HG03442 (cell line): ENCODE data around the gene RAI1.
"Not testable (repeated sequence)": the region's sequence is repeated elsewhere in the genome, so short reads cannot be mapped to it uniquely, and the experiment has no call there.

Experiments
- ATAC-seq: cut with Tn5 transposase; IDR thresholded peaks from one replicate; pipeline ENCODE4 v1.9.1; 2021; ENCODE audit warnings: mild to moderate bottlenecking, moderate library complexity; ENCODE audit not compliant: unreplicated experiment

RAI1 gene

DNA sequence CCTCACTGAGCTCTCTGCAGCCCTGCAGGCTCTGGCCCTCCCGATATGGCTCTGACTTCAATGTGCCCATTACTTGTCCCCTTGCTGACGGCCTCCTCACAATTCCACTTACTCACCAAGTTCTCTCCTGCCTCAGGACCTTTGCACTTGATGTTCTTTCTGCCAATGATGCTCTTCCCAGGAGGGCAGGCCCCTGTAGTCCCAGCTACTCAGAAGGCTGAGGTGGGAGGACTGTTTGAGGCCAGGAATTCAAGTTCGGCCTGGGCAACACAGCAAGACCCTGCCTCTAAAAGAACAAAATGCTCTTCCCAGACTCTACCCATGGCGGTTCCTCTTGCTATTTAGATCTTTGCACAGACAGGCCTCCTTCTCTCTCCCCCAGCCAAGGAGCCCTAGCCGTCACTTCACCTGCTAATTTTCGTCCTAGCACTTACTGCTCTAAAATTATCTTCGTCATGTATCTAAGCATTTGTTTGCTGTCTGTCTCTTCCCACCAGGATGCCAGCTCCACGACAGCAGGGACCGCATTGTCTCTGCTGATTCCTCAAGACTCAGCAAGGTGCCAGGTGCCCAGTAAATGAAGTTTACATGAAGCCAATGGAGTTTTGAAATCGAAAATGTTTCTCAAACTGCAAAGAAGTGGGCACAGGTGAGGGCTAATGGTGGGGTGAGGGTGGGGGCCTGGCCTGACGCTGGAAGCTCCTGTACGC, 626 bp upstream of the RAI1 start:
- ATAC-seq, result no peak

- ATAC-seq, result peak; percentile 29
These were observed 560 bp downstream of the RAI1 start for GRCh38 chr17:17681744-17682292.

- peak; percentile 31 for ATAC-seq
These were observed 1.1 kb downstream of the RAI1 start for GRCh38 chr17:17682293-17682736.

DNA sequence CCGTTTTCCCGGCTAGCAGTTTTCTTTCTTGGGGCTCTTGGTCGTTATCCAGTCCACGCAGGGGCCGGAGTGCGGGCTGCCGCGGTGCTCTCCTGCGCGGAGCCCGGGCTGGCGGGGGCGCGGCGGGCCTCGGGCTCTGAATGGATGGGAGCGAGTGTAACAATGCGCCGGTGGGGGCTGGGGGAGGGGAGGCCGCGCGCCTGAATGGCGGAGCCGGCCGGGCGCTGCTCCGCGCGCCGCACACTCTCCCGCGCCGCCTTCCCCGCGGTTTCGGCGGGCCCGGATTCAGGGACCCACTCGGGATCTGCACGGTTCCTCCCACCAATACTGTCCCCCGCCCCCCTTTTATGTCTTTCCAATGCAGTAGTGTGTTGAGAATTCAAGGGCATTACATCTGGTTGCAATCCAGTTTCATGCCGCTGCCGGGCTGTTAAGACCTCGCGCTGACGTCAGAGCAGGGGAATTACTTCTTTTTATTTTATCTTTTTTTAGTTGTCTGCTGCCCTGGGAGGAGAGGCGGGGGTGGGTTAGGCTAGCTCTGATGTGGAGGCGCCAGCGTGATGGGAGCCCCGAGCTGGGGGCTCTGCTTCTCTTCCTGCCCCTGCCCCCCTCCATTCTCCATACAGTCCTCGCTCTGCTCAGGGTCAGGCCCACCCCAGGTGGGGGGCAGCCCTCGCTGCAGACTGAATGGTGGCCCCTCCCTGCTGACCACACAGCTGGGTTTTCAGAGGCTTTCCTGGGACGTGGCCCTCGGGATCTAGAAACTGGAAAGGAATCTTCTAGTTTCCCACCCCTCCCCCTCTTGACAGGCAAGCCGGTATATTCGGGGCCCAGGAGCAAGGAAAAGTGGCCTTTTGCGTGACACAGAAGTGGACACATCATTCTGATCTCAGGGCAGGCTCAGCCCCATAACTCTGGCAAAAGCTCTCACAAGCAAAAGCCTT, 1.8 kb downstream of the RAI1 start:
- ATAC-seq, result peak; percentile 17

DNA sequence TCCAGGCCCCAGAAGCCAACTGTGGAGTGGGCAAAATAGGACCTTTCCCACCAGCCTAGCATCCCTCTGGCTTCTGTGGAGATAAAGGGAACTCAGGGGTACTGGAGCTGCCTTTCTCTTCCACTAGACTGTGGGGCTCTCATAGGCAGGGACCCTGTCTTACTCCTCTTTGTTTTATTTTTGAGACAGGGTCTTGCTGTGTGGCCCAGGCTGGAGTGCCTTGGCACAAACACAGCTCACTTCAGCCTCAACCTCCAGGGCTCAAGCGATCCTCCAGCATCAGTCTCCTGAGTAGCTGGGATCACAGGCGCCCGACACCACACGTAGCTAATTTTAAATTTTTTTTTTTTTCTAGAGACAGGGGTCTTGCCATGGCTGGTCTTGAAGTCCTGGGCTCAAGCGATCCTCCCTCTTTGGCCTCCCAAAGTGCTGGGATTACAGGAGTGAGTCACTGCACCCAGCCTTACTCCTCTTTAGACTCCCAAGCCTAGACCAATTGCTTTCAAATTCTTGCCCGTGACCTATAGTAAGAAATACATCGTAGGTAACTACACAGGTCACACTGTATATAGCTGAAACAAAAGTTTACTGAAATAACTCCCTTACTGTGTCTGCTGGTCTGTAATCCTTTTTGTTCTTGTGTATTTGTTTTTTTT, 2.6 kb downstream of the RAI1 start:
- no peak for ATAC-seq

GRCh38 chr17:17684906-17685774, 3.9 kb downstream of the RAI1 start:
- no peak for ATAC-seq

DNA sequence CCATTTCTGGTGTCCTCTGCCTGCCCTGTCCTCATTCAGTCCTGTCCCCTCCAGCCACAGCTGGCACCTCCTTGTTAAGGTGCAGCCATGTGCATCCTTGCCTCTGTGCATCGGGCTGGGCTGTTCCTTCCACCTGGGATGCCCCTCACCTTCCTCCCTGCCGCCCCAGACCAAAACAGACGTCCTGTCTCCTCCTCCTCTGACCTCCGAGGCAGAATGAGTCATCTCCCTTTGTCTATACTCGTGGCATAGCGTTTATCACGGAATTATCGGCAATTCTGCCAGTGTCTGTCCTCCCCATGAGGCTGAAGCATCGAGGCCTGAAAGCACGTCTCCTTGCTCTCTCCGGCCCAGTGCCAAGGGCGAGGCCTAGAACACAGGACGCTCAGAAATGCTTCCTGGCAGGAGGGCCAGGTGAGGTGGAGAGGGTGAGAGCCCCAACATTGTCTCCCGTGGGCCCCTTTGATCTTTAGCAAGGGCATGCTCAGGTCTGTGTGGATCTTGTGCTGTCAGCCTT, 4.6 kb downstream of the RAI1 start:
- no peak for ATAC-seq

DNA sequence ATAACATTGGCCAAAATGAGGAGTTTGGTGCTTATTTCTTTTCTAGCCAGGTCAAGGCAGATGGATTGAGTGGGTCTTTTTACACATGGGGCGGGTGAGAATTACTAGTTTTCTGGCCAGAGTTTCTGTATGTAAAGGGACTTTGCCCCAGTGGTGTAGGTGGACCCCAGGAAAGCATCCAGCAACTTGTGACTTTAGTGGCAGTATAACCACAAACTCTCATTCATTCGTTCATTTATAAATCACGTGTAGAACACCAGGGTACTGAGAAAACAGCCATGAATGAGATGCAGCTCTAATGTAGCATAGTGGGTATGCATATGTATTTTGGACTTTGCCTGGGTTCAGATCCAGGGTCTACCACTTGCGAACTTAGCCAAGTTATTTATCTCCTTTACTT, 8.1 kb downstream of the RAI1 start:
- no peak for ATAC-seq

GRCh38 chr17:17690233-17690632, 9.0 kb downstream of the RAI1 start:
- ATAC-seq, result not testable (repeated sequence)

DNA sequence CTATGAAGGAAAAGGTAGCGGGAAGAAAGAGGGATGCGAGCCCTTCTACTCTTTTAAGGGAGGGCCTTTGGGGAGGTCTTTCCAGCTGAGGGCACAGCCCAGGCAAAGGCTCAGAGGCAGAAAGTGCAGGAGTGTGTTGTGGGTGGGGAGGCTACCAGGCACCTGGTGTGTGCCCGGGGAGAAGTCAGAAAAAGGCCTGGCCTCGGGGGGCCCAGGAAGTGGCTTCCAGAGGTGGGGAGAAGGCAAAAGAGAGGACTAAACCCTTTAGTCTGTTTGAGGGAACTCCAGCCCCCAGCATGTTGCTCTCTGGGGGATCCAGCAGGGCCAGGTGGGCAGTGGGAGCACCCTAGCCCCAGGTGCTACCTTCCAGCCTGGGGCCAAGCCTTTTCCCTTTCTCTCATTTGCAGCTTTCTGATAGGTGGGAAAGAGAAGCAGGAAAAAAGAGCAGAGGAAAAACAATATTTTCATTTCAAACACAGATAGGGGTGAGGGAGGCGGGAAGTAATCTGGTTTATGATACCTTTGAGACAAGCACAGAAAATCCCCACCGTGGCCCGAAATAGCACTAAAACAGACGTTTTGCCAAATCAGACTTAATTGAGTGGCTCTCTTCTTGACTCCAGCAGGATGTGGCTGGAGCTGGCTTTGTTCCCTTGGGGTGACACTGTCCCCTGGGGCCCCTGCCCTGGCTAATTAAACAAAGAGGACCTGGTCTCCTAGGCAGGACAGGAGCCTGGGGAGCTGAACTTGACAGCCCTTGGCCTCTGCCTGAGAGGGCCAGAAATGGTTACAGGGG, 10.4 kb downstream of the RAI1 start:
- no peak for ATAC-seq

DNA sequence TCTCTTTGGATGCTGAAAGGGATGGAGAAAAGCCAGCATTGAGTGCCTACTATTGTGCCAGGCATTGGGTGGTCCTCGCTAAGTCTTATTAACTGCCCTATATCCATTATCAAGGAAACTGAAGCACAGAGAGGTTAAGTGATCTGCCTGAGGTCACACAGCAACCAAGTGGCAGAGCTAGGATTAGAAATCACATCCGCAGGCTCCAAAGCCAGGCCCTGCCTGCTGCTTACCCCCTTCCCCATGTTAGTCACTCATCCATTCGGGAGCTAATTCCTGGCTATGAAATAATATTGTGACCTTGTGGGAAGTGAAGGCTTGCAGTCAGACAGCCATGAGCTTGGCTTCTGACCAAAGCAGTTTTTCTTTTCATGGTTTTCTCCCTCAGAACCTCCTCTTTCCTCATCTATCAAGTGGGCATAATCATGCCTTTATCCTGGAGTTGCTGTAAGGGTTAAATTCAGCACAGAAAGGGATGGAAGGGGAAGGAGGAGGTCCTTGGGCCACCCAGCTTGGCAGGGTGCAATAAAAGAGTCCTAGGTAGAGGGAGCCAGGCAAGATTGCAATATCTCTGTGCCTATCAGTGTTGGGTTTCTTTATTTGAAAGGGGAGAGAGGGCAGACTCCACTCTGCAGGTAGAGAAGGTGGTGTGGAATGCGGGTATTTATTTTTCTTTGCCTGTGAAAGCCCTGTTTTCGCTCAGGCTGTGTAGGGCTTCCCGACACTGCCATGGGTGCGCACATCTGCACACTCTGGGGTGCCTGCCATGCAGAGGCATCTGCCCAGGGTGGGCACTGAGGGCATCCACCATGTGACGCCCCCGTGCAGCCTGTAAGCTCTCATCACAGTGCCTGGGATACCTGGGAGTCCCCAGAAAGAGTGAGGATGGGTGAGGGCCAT, 11.3 kb downstream of the RAI1 start:
- ATAC-seq, result no peak

GRCh38 chr17:17693253-17694168, 12.3 kb downstream of the RAI1 start:
- ATAC-seq, result no peak

GRCh38 chr17:17694169-17695081, 13.2 kb downstream of the RAI1 start:
- ATAC-seq, result peak; percentile 39

DNA sequence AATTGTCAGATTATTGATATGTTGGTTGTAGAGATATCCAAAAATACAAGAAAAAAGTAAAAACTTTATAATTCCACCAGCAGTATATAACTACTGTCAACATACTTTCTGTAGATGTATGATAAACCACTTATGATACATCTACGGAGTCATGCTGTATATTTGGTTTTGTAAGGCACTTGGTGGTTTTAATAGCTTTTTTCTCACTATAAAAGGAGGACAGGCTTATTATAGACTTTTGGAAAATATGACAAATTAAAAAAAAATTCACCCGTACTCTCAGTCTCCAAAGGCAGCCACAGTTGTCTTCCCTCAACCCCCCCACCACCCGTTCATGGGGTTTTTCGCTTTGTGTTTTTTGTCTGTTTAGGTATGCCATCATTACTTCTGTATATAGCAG, 14.8 kb downstream of the RAI1 start:
- ATAC-seq, result no peak

DNA sequence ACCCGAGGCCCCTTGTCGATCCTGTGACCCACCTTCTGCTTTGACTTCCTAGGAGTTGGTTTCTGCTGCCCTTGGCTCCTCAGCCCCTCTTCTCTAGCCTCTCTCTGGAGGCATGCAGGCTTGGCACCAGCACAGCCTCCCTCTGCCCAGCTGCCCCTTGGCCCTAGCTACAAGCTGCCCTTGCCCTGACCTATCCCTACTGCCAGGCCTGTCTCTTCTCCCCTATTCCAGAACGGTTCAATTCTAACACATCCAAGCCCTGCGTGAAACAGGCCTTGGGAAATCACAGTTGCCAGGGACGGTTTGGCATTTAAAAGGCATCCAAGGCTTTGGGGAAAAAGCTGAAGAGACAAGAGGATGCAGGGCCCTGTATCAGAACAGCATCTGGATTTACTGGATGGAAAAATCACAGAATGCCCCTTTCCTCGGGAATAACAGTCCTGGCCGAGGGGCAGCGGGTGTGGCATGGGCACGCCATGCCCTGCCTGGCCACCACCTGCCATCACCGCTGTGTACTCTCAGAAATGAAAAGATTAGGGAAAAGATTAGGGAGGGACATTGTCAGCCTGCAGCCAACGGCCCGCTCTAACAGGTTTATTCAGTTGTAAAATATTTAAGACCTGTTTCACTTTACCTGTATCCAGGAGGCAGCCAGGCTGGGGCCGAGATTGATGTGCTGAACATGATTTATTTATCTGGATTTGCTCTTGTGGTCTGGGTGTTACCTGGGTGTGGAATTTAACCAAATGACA, 15.8 kb downstream of the RAI1 start:
- no peak for ATAC-seq
